Psoas muscle (tissue), 8 donors: ENCODE data around the gene FAM90A1. TPM values are rescaled to one million over a fixed set of nuclear protein-coding genes. Genes with fewer than 3 reads are reported as not detected.
"Not testable (repeated sequence)": the region's sequence is repeated elsewhere in the genome, so short reads cannot be mapped to it uniquely, and the experiment has no call there.

Source experiments
- ATAC-seq, 4 donors: fragments of 200-7000 bp; cut with Tn5 transposase; one replicate each; pipeline ENCODE4 v1.9.1; 2020; ENCODE audit warnings: moderate library complexity in 3 of 4, mild to moderate bottlenecking in 2 of 4
- DNase-seq, 2 donors: peaks; one replicate each; pipeline ENCODE4 v3.0.0-alpha.2; 2020
- H3K27ac ChIP-seq: fragments of 200-600 bp; one replicate; pipeline ENCODE4 v1.8.0; 2022
- H3K27me3 ChIP-seq, 3 donors: fragments of 200-600 bp in 1 of 3; one replicate each; pipeline versions ENCODE4 v1.6.1 to v1.8.0; 2013 to 2022; ENCODE audit warnings: low read length in 2 of 3, mild to moderate bottlenecking in 2 of 3, moderate library complexity in 1 of 3; ENCODE audit not compliant: insufficient read depth in 3 of 3
- H3K36me3 ChIP-seq, 2 donors: fragments of 200-600 bp in 1 of 2; one replicate each; pipeline versions ENCODE4 v1.6.1 to v1.8.0; 2013 to 2022; ENCODE audit warnings: low read depth in 1 of 2, mild to moderate bottlenecking in 1 of 2, moderate library complexity in 1 of 2; ENCODE audit not compliant: insufficient read depth in 1 of 2
- H3K4me1 ChIP-seq: fragments of 200-600 bp; one replicate; pipeline ENCODE4 v1.8.0; 2022
- H3K4me3 ChIP-seq: fragments of 200-600 bp; one replicate; pipeline ENCODE4 v1.8.0; 2022; ENCODE audit warnings: mild to moderate bottlenecking
- H3K9me3 ChIP-seq: fragments of 200-600 bp; one replicate; pipeline ENCODE4 v1.8.0; 2022
- WGBS, 3 donors: extraction: QIAGEN DNeasy Blood & Tissue Kit; methylation state at CpG; one replicate each; pipeline versions ENCODE4 v1.1.6 to v1.1.7; 2013; 5-methylcytosine and 5-hydroxymethylcytosine counted together
- intact Hi-C, 2 donors: fragments of 100-400 bp; cut with DNase I; formaldehyde crosslinking; loops; one replicate each; pipeline versions ENCODE4 v1.11.0 to v1.14.2; 2022
- polyA plus RNA-seq, 3 donors: library from polyadenylated mRNA; stranded (reverse); fragments of 200-250 nt; gene quantifications; one replicate each; pipeline ENCODE4 v1.2.3, GENCODE V29; 2013
- total RNA-seq, 4 donors: library from RNA; stranded (reverse); fragmentation: NEBNext Ultra II Directional in 2 of 4; extraction: Animal tissue kit (Norgen Biotek cat#: 25700) in 2 of 4; gene quantifications; one replicate each; pipeline versions ENCODE4 v1.2.1 to v1.2.4, GENCODE V29; 2021 to 2023
- TF ChIP-seq, protein P1 (sequence below): fragments of 200-600 bp; IDR thresholded peaks from one replicate; pipeline ENCODE4 v1.8.0; 2022; ENCODE audit warnings: antibody characterized with exemption
- donor health status: healthy with polysubstance abuse.
- donor health status: DM: no; HTN: no; CAD: no; lungs with moderate emphysema.
- donor health status: Bipolar disorder and iron deficiency.
- donor health status: healthy.
- donor health status: DM: yes; HTN: yes; CAD: no.
- donor health status: DM: no; HTN: no; CAD: no.
- donor health status: DM: no; HTN: no; CAD: no.
- donor health status: DM: yes; HTN: yes; CAD: no.

The FAM90A1 gene
- total and polyA plus RNA-seq, 7 donors, result 0.03 to 0.58 (median 0.10) TPM; not detected in 4

DNA sequence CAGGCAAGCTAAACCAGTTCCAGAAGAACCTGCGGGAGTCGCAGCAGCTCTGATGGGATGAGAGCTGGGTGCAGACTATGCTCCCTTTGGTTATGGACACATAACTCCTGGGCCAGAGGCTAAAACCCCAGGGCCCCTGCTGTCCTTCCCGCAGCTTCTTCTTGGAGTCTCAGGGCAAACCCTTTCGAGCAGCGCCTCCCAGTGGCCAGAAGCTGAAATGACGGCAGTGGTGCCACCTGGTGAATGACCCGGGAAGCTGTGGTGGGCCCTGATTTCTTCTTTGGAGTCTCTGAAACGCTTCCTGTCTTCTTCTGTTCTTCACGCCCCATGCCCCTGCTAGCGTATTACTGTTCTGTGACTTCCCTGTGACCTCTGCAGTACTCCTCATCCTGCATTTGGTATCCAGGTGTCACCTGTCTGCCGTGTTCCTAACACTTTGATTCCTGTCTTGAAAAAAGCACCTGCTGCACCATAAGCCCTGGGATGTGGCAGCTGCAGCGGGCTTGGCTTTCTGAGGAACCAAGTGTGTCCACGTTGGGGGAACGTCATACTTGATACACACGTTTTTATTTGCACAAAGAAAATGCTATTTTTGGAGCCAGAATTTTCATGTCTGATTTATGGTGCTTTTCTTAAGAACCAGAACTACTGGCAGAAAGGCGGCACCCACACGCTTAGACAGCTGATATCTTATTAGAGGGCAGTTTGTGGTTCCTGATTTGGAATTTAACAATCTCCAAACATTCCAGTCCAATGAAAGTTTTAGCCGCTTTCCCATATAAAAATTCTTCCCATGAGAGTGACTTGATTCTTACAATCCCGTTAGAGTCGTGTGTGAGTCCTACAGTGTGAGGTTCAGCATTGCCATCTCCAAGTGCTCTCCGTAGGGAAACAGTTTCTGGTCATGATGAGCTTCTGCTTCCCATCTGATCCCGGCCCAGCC lies 4.5 kb upstream of the FAM90A1 start:
- ATAC-seq, intact Hi-C loops, H3K27ac ChIP-seq, H3K4me3 ChIP-seq, H3K4me1 ChIP-seq, H3K36me3 ChIP-seq, H3K9me3 ChIP-seq, H3K27me3 ChIP-seq: not testable (repeated sequence)
- TF ChIP-seq, protein P1, sequence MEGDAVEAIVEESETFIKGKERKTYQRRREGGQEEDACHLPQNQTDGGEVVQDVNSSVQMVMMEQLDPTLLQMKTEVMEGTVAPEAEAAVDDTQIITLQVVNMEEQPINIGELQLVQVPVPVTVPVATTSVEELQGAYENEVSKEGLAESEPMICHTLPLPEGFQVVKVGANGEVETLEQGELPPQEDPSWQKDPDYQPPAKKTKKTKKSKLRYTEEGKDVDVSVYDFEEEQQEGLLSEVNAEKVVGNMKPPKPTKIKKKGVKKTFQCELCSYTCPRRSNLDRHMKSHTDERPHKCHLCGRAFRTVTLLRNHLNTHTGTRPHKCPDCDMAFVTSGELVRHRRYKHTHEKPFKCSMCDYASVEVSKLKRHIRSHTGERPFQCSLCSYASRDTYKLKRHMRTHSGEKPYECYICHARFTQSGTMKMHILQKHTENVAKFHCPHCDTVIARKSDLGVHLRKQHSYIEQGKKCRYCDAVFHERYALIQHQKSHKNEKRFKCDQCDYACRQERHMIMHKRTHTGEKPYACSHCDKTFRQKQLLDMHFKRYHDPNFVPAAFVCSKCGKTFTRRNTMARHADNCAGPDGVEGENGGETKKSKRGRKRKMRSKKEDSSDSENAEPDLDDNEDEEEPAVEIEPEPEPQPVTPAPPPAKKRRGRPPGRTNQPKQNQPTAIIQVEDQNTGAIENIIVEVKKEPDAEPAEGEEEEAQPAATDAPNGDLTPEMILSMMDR, result peak; percentile 62
- DNase-seq, result peak; percentile 44 to 67
- WGBS, 3 donors, result 25 to 32% (median 30%) methylated on average over 22 of the region's 22 CpGs

GRCh38 chr12:8231049-8231448 lies 3.6 kb upstream of the FAM90A1 start:
- ATAC-seq, H3K9me3 ChIP-seq, H3K4me1 ChIP-seq, H3K36me3 ChIP-seq, H3K27ac ChIP-seq, intact Hi-C loops, H3K27me3 ChIP-seq, DNase-seq, H3K4me3 ChIP-seq: not testable (repeated sequence)
- 34 to 73% (median 36%) methylated on average over 2 to 5 of the region's 5 CpGs for WGBS, 3 donors

GRCh38 chr12:8229486-8229885 lies 2.1 kb upstream of the FAM90A1 start:
- WGBS, 3 donors, result 52 to 62% (median 56%) methylated on average over 7 of the region's 7 CpGs
- H3K27ac ChIP-seq, H3K4me3 ChIP-seq, DNase-seq, ATAC-seq, H3K27me3 ChIP-seq, intact Hi-C loops, H3K9me3 ChIP-seq, H3K36me3 ChIP-seq, H3K4me1 ChIP-seq: not testable (repeated sequence)

- H3K4me1 ChIP-seq, H3K4me3 ChIP-seq, H3K27ac ChIP-seq, DNase-seq, ATAC-seq, H3K9me3 ChIP-seq, intact Hi-C loops, H3K36me3 ChIP-seq, H3K27me3 ChIP-seq: not testable (repeated sequence)
- 79 to 87% (median 80%) methylated on average over 10 to 11 of the region's 11 CpGs for WGBS, 3 donors
Measured at GRCh38 chr12:8228607-8229006, 1.2 kb upstream of the FAM90A1 start.

GRCh38 chr12:8227732-8228077 lies 287 bp upstream of the FAM90A1 start:
- not testable (repeated sequence) for ATAC-seq, H3K4me1 ChIP-seq

DNA sequence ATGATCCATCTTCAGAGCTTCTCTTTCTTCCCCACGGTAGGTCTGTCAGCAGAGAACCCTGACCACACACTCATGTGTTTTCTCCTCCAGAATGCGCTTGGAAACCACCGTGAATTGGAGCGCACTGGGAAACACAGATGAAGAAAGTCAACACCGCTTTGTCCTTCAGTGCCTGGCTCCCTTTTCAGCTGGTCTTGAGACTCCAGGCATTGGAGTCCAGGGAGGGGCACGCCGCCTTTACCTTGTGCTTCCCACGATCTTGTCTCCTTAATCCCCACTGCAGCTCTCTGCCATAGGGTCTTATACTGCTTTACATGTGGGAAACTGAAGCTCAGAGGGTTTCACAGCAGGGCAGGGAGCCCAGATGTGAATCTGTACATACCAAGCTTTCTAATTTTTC lies 1.1 kb downstream of the FAM90A1 start:
- no peaks in the 10 kb centered on the region for H3K36me3 ChIP-seq
- no peak overlapping the region for H3K4me3 ChIP-seq
- WGBS, 3 donors, result 85 to 90% (median 86%) methylated on average over 8 of the region's 8 CpGs
- no peak for DNase-seq
- intact Hi-C loops, result no loop called here
- H3K9me3 ChIP-seq, result no peaks in the 10 kb centered on the region
- no peak for ATAC-seq
- peaks cover 0 to 3% (median 0%) of the 10 kb centered on the region in 3 donors for H3K27me3 ChIP-seq
- H3K27ac ChIP-seq, result no peak overlapping the region
- TF ChIP-seq, protein P1, result no peak
- H3K4me1 ChIP-seq, result no peaks in the 10 kb centered on the region

More at GRCh38 chr12:8227732-8228077, 287 bp upstream of the FAM90A1 start:
- H3K27ac ChIP-seq, intact Hi-C loops, H3K27me3 ChIP-seq, H3K36me3 ChIP-seq, H3K9me3 ChIP-seq, DNase-seq: not testable (repeated sequence)
- H3K4me3 ChIP-seq, result peak overlapping the region; percentile 50
- WGBS, 3 donors, result 29 to 50% (median 36%) methylated on average over 1 to 7 of the region's 7 CpGs

DNA sequence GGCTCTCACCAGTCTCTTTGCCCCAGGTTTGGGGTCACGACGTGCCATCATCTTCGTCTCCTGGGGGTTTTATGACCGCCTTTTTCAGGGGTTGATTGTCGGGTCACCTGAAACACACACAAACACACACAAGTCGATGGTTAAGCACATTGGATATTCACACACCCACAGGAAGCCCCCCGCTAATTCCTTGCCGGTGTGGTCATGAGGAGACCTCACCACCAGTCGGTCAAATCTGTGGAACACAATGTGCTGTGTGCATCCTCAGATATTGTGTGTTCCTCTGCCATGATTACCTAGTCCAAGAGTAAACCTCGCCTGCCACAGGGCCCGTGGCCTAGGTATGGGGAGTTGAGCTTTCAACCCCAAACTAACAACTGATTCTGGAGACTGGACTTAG lies 2.6 kb downstream of the FAM90A1 start:
- DNase-seq, intact Hi-C loops, H3K4me1 ChIP-seq, H3K27ac ChIP-seq, H3K27me3 ChIP-seq, H3K36me3 ChIP-seq, ATAC-seq, H3K9me3 ChIP-seq, H3K4me3 ChIP-seq: not testable (repeated sequence)
- WGBS, 3 donors, result 94 to 98% (median 96%) methylated on average over 11 of the region's 11 CpGs

DNA sequence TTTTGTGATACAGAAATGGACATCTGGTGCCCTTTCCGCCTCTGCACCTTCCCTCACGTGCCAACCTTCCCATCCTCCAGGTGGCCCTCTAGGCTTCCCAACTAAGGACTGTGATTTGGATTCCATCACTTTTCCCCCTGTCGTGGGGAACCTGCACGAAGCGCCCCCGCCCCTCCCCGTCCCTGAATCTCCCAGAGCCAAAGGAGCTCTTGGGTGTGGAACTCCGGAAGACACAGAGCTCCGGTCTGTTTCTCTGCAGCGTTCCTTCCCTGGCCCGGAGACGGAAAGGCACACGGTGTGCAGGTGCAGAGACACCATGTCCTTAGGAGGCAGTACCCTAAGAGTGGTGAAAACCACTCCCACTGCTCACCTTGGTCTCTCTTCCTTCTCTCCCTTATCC lies 3.8 kb downstream of the FAM90A1 start:
- H3K27me3 ChIP-seq, H3K4me1 ChIP-seq, ATAC-seq, intact Hi-C loops, DNase-seq, H3K36me3 ChIP-seq, H3K27ac ChIP-seq, H3K9me3 ChIP-seq, H3K4me3 ChIP-seq: not testable (repeated sequence)
- WGBS, 3 donors, result 79 to 87% (median 81%) methylated on average over 12 to 13 of the region's 13 CpGs

DNA sequence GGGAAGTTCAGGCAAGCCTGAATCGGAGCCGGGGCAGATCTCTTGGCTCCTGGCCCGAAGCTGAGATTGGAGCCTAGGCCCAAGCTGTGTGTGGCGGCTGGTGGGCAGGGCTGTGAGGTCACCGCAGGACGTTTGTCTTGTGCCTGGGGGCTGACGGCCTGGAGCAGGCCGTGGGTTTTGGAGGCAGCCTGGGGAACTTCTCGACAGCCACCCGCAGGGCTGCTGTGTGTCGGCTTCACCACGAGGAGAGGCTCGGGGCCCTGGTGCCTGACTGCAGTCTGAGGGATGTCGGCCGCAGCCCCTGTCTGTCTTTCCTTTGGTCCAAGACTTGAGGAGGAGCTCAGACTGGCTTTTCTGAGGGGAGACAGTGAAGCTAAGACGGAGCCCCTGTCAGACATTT lies 5.1 kb downstream of the FAM90A1 start:
- H3K4me3 ChIP-seq, H3K27ac ChIP-seq, H3K36me3 ChIP-seq, H3K4me1 ChIP-seq, H3K27me3 ChIP-seq, DNase-seq, ATAC-seq, intact Hi-C loops, H3K9me3 ChIP-seq: not testable (repeated sequence)
- 90 to 93% (median 91%) methylated on average over 16 of the region's 16 CpGs for WGBS, 3 donors
